NCI-H128 (cell line): Measurements from ENCODE around the gene ANO6.
A peak's percentile ranks its signal among the peaks of the same experiment; 100 is the strongest.
"Not testable (repeated sequence)": the region's sequence is repeated elsewhere in the genome, so short reads cannot be mapped to it uniquely, and the experiment has no call there.

ENCODE experiments used
- DNase-seq: peaks from one replicate; lab custom pipeline; 2025; ENCODE audit not compliant: unreplicated experiment; lab: John Stamatoyannopoulos, UW

ANO6 gene

GRCh38 chr12:45215419-45216229 lies at the start of gene ANO6:
Gene ANO6, plus strand, starts transcription at chr12:45216095. Its CDS starts 227 bp downstream, at chr12:45216322.
- DNase-seq = peak; percentile 80

GRCh38 chr12:45168976-45169375 lies 46.9 kb upstream of the ANO6 start:
- DNase-seq = no peak

GRCh38 chr12:45170456-45171042 lies 45.3 kb upstream of the ANO6 start:
- DNase-seq = peak; percentile 41

- not testable (repeated sequence) for DNase-seq
Observed at GRCh38 chr12:45173293-45173692, 42.6 kb upstream of the ANO6 start.

- DNase-seq = no peak
Observed at GRCh38 chr12:45174595-45174994, 41.3 kb upstream of the ANO6 start.

DNA sequence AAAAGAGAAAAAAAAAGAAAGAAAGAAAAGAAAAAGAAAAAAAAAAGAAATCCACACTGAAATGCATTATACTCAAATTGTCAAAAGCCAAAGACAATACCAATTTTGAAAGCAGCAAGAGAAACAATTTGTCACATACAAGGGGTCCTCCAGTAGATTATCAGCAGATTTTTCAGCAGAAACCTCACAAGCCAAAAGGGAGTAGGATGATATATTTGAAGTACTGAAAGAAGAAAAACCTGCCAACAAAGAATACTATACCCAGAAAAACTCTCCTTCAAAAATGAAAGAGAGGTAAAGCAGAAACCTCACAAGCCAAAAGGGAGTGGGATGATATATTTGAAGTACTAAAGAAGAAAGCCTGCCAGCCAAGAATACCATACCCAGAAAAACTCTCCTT lies 37.1 kb upstream of the ANO6 start:
- DNase-seq = no peak

GRCh38 chr12:45182511-45182910 lies 33.4 kb upstream of the ANO6 start:
- DNase-seq = no peak

- no peak for DNase-seq
Observed at GRCh38 chr12:45183246-45183645, 32.6 kb upstream of the ANO6 start.

GRCh38 chr12:45184147-45184963 lies 31.5 kb upstream of the ANO6 start:
- no peak for DNase-seq

- no peak for DNase-seq
Observed at GRCh38 chr12:45186762-45187161, 29.1 kb upstream of the ANO6 start.

GRCh38 chr12:45189766-45190403 lies 26.0 kb upstream of the ANO6 start:
- no peak for DNase-seq

GRCh38 chr12:45191239-45191638 lies 24.7 kb upstream of the ANO6 start:
- no peak for DNase-seq

- no peak for DNase-seq
Observed at GRCh38 chr12:45192707-45193106, 23.2 kb upstream of the ANO6 start.

DNA sequence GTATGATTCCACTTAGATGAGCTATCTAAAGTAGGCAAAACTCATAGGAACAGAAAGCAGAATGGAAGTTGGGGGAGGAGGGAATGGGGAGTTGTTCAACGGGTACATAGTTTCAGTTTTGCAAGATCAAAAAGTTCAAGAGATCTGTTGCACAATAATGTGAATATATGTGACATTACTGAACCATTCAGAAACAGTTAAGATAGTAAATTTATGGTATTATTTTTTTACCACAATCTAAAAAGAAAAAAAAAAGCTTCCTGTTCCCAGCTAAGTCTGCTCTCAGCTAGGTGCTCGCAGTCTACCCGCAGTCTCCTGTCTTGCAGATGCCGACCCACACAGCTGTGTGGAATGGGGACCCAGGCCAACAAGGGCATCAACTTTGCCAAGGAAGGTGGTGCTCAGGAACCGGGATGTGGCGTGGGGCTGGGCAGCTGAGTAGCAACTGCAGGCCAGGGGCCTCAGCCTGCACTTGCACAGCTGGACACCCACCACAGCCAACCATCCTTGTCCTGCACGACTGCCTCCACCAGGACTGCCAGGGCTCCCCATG lies 15.3 kb upstream of the ANO6 start:
- DNase-seq = no peak

- DNase-seq = no peak
Observed at GRCh38 chr12:45203767-45204166, 12.1 kb upstream of the ANO6 start.

GRCh38 chr12:45204757-45205156 lies 11.1 kb upstream of the ANO6 start:
- DNase-seq = no peak

DNA sequence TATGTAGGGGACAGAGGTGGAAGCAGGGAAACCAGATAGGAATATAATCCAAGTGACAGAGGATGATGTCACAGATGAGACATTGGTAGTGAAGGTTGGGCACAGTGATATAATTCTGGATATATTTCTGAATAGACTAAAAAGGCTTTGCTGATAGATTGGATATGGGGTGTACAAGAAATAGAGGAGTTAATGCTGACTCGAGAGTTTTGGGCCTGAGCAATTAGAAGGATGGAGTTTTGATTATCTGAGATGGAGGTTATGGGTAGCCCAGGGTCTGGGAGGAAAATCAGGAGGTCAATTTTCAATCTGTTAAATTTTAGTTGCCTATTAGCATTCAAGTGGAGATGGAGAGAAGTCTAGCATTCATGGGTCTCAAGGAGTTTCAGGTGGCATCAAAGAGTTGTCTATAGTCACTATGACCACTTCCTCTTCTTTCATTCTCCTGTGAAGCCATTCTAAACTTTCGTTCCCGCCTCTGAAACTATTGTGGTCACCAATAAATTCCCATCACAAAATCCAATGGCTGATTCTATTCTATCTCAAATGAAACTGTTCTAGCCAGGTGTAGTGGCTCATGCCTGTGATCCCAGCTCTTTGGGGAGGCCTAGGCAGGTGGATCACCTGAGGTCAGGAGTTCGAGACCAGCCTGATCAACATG lies 10.6 kb upstream of the ANO6 start:
- DNase-seq = no peak

- no peak for DNase-seq
Observed at GRCh38 chr12:45208604-45209487, 7.0 kb upstream of the ANO6 start.

DNA sequence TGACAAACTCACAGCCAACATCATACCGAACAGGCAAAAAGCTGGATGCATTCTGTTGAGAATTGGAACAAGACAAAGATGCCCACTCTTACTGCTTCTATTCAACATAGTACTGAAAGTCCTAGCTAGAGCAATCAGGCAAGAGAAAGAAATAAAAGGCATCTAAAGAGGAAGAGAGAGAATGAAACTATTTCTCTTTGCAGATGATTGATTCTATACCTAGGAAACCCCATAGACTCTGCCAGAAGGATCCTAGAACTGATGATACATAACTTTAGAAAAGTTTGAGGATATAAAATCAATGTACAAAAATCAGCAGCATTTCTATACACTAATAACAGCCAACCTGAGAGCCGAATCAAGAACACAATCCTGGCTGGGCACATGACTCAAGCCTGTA lies 6.1 kb upstream of the ANO6 start:
- DNase-seq = no peak

DNA sequence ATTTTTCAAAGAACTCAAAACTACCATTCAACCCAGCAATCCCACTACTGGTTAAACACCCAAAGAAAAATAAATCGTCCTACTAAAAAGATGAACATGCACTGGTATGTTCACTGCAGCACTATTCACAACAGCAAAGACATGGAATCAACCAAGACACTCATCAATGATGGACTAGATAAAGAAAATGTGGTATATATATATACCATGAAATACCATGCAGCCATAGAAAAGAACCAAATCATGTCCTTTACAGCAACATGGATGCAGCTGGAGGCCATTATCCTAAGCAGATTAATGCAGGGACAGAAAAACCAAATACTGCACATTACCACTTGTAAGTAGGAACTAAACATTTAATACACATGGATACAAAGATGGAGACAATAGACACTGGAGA lies 3.8 kb upstream of the ANO6 start:
- no peak for DNase-seq
